Thyroid gland (tissue), 4 donors: Measurements from ENCODE around the gene SMC3. TPM values are rescaled to one million over a fixed set of nuclear protein-coding genes. Genes with fewer than 3 reads are reported as not detected.

Experiments used
- DNase-seq, 2 donors: peaks; one replicate each; pipeline ENCODE4 v3.0.0-alpha.2; 2019
- H3K27ac ChIP-seq, 3 donors: fragments of 200-600 bp; sonication (generic); 1 replicate in 2 of 3; 2 replicates in 1 of 3; pipeline ENCODE4 v1.5.1; 2016 to 2019; ENCODE audit warnings: mild to moderate bottlenecking in 1 of 3, moderate library complexity in 1 of 3
- H3K27me3 ChIP-seq: fragments of 200-600 bp; sonication (generic); one replicate; pipeline ENCODE4 v1.5.1; 2019
- H3K36me3 ChIP-seq, 2 donors: fragments of 200-600 bp; sonication (generic); one replicate each; pipeline ENCODE4 v1.5.1; 2016 to 2019
- H3K4me1 ChIP-seq, 2 donors: fragments of 200-600 bp; sonication (generic); one replicate each; pipeline ENCODE4 v1.5.1; 2017 to 2019
- H3K4me3 ChIP-seq, 3 donors: fragments of 200-600 bp; sonication (generic); replicated peaks in 1 of 3; 1 replicate in 2 of 3; 2 replicates in 1 of 3; pipeline ENCODE4 v1.5.1; 2016; ENCODE audit warnings: mild to moderate bottlenecking in 1 of 3
- H3K9me3 ChIP-seq: fragments of 200-600 bp; sonication (generic); one replicate; pipeline ENCODE4 v1.5.1; 2017
- POLR2A ChIP-seq, 2 donors: fragments of 450-650 bp; IDR thresholded peaks; one replicate each; pipeline ENCODE4 v1.6.1; 2017; ENCODE audit warnings: antibody characterized with exemption in 2 of 2, mild to moderate bottlenecking in 2 of 2, moderate library complexity in 1 of 2
- WGBS, 2 donors: methylation state at CpG; one replicate each; pipeline ENCODE4 v1.1.5; 2017; 5-methylcytosine and 5-hydroxymethylcytosine counted together
- intact Hi-C: fragments of 100-400 bp; cut with DNase I; formaldehyde crosslinking; loops from one replicate; pipeline ENCODE4 v1.15.1; 2023
- total RNA-seq, 4 donors: library from RNA; depleted of rRNA; stranded (reverse); fragments of >200 nt; gene quantifications; one replicate each; pipeline ENCODE4 v1.2.3, GENCODE V29; 2016
- TF ChIP-seq, protein P1 (sequence below), 6 experiments: fragments of 200-600 bp in 3 of 6; fragments of 450-650 bp in 3 of 6; sonication (generic) in 3 of 6; IDR thresholded peaks; one replicate each; pipeline ENCODE4 v1.5.1; 2016 to 2019; ENCODE audit warnings: antibody characterized with exemption in 6 of 6, mild to moderate bottlenecking in 2 of 6, inconsistent platforms in 1 of 6, moderate library complexity in 1 of 6

The SMC3 gene
- total RNA-seq, 4 donors from 2014 or later, result 28.5 to 38.2 (median 30.8) TPM

- peaks cover 21 to 52% of the 10 kb centered on the region in 2 donors for H3K36me3 ChIP-seq
- 83% methylated on average over 2 of the region's 2 CpGs for WGBS, 2 donors
These were observed 30.0 kb downstream of the SMC3 start for GRCh38 chr10:110597476-110597875.

GRCh38 chr10:110600487-110601101 lies 33.1 kb downstream of the SMC3 start:
- no peak overlapping the region for H3K4me3 ChIP-seq
- no peak overlapping the region for H3K27ac ChIP-seq
- H3K36me3 ChIP-seq, result peaks cover 19 to 55% of the 10 kb centered on the region in 2 donors
- intact Hi-C loops, result no loop called here
- peak in 1 of 2 donors; percentile 21 for DNase-seq
- 77 to 80% methylated on average over 2 of the region's 2 CpGs for WGBS, 2 donors
- no peaks in the 10 kb centered on the region for H3K4me1 ChIP-seq
- no peaks in the 10 kb centered on the region for H3K27me3 ChIP-seq
- no peaks in the 10 kb centered on the region for H3K9me3 ChIP-seq
- TF ChIP-seq, protein P1, sequence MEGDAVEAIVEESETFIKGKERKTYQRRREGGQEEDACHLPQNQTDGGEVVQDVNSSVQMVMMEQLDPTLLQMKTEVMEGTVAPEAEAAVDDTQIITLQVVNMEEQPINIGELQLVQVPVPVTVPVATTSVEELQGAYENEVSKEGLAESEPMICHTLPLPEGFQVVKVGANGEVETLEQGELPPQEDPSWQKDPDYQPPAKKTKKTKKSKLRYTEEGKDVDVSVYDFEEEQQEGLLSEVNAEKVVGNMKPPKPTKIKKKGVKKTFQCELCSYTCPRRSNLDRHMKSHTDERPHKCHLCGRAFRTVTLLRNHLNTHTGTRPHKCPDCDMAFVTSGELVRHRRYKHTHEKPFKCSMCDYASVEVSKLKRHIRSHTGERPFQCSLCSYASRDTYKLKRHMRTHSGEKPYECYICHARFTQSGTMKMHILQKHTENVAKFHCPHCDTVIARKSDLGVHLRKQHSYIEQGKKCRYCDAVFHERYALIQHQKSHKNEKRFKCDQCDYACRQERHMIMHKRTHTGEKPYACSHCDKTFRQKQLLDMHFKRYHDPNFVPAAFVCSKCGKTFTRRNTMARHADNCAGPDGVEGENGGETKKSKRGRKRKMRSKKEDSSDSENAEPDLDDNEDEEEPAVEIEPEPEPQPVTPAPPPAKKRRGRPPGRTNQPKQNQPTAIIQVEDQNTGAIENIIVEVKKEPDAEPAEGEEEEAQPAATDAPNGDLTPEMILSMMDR (IDR thresholded peaks at IDR 0.05), result peak in 3 of 6 experiments; percentile 14 to 37 (median 36)
- no peak for TF ChIP-seq POLR2A (IDR thresholded peaks at IDR 0.05)

More at GRCh38 chr10:110597476-110597875, 30.0 kb downstream of the SMC3 start:
- intact Hi-C loops, result no loop called here
- H3K27me3 ChIP-seq, result no peaks in the 10 kb centered on the region
- TF ChIP-seq POLR2A (IDR thresholded peaks at IDR 0.05), result no peak
- TF ChIP-seq, protein P1 (IDR thresholded peaks at IDR 0.05), result no peak
- no peaks in the 10 kb centered on the region for H3K9me3 ChIP-seq
- H3K4me1 ChIP-seq, result no peaks in the 10 kb centered on the region
- no peak overlapping the region for H3K27ac ChIP-seq
- no peak overlapping the region for H3K4me3 ChIP-seq
- DNase-seq, result no peak

DNA sequence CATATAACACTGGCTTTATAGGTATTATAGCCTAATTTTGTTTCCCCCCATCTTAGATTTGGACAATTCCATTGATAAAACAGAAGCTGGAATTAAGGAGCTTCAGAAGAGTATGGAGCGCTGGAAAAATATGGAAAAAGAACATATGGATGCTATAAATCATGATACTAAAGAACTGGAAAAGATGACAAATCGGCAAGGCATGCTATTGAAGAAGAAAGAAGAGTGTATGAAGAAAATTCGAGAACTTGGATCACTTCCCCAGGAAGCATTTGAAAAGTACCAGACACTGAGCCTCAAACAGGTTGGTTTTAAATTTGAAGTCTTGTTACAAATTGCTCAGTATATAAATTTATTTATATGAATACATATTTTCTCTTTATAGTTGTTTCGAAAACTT lies 34.1 kb downstream of the SMC3 start:
- Histone ChIP-seq H3K27ac (no peak overlapping the region), H3K4me3 (no peak overlapping the region), H3K4me1 (no peaks in the 10 kb centered on the region), H3K9me3 (no peaks in the 10 kb centered on the region), H3K27me3 (no peaks in the 10 kb centered on the region), H3K36me3 (peaks cover 19 to 52% of the 10 kb centered on the region in 2 donors)
- DNase-seq, result no peak
- intact Hi-C loops, result no loop called here
- 95 to 96% methylated on average over 4 of the region's 4 CpGs for WGBS, 2 donors
- TF ChIP-seq, protein P1 (IDR thresholded peaks at IDR 0.05), result no peak
- TF ChIP-seq POLR2A (IDR thresholded peaks at IDR 0.05), result no peak

DNA sequence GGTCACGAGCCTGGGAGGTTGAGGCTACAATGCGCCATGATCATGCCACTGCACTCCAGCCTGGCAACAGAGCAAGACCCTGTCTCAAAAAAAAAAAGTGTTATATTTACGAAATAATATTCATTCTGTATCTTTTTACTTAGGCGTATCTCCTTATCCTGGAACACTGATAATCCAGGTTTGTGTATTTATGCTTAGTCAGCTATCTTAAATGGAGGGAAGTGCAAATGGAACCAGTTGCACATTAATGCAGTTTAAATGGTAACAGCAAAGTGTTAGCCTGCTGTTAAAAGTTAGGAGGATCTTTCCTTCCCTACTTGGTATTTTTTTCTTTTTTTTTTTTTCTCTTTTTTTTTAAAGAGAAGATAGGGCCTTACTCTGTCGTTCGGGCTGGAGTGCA lies 40.6 kb downstream of the SMC3 start:
- Histone ChIP-seq H3K4me3 (no peak overlapping the region), H3K4me1 (no peaks in the 10 kb centered on the region), H3K27me3 (no peaks in the 10 kb centered on the region), H3K27ac (no peak overlapping the region), H3K36me3 (peaks cover 7 to 16% of the 10 kb centered on the region in 2 donors), H3K9me3 (no peaks in the 10 kb centered on the region)
- WGBS, 2 donors, result 74 to 75% methylated on average over 6 of the region's 6 CpGs
- no peak for DNase-seq
- intact Hi-C loops, result no loop called here
- no peak for TF ChIP-seq POLR2A (IDR thresholded peaks at IDR 0.05)
- TF ChIP-seq, protein P1 (IDR thresholded peaks at IDR 0.05), result no peak

DNA sequence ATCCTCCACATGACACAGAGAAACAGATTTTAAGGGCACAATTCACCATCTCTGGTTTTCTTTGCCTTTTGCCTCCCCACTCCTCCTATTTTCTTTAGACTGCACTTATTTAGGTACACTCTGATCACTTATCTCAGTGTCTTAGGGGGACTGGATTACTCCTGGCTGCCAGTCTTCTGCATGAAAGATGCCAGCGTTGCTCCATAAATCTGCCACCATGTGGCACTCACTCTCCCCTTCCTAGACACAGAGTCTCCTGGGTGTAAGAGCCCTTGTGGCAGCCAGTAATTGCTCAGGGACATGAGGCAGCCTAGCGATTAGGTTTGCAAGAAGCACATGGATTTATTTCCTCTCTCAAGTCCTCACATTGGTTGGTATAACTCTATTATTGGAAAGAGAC lies 42.1 kb downstream of the SMC3 start:
- no peak overlapping the region for H3K27ac ChIP-seq
- intact Hi-C loops, result loop anchor here (5.0 kb wide), 1 partner anchor 63 kb away; no protein-coding TSS in a partner anchor
- WGBS, 2 donors, result 11 to 12% methylated on average over 2 of the region's 2 CpGs
- TF ChIP-seq POLR2A (IDR thresholded peaks at IDR 0.05), result no peak
- TF ChIP-seq, protein P1 (IDR thresholded peaks at IDR 0.05), result no peak
- no peaks in the 10 kb centered on the region for H3K9me3 ChIP-seq
- peak; percentile 11 to 13 for DNase-seq
- H3K4me1 ChIP-seq, result no peaks in the 10 kb centered on the region
- no peaks in the 10 kb centered on the region for H3K27me3 ChIP-seq
- no peak overlapping the region for H3K4me3 ChIP-seq
- peaks cover 0 to 8% of the 10 kb centered on the region in 2 donors for H3K36me3 ChIP-seq
